Trophoblast cell (in vitro differentiated cells and primary cell): Measurements from ENCODE around the gene ASPDH.
A peak's percentile ranks its signal among the peaks of the same experiment; 100 is the strongest.

ENCODE experiments used
- DNase-seq, 2 donors: peaks; one replicate each; pipeline ENCODE4 v3.0.0-alpha.2; 2016
- H2AFZ ChIP-seq: 2 replicates; pipeline ENCODE4 v1.6.1; 2013; ENCODE audit warnings: low read length, moderate library complexity, mild to moderate bottlenecking; ENCODE audit not compliant: insufficient read depth, poor library complexity
- H2AK5ac ChIP-seq: 2 replicates; pipeline ENCODE4 v1.6.1; 2013; ENCODE audit warnings: mild to moderate bottlenecking, low read length
- H2BK120ac ChIP-seq: 2 replicates; pipeline ENCODE4 v1.6.1; 2013; ENCODE audit warnings: low read length, mild to moderate bottlenecking, moderate library complexity; ENCODE audit not compliant: insufficient read depth, poor library complexity
- H2BK12ac ChIP-seq: 2 replicates; pipeline ENCODE4 v1.6.1; 2013; ENCODE audit warnings: mild to moderate bottlenecking, low read length, moderate library complexity
- H2BK5ac ChIP-seq: 2 replicates; pipeline ENCODE4 v1.6.1; 2013; ENCODE audit warnings: low read length, low read depth, moderate library complexity, mild to moderate bottlenecking; ENCODE audit not compliant: poor library complexity
- H3K14ac ChIP-seq: 2 replicates; pipeline ENCODE4 v1.6.1; 2013; ENCODE audit warnings: mild to moderate bottlenecking, low read length
- H3K18ac ChIP-seq: 2 replicates; pipeline ENCODE4 v1.6.1; 2013; ENCODE audit warnings: mild to moderate bottlenecking, low read length
- H3K23ac ChIP-seq: 2 replicates; pipeline ENCODE4 v1.6.1; 2013; ENCODE audit warnings: low read length
- H3K27ac ChIP-seq: 2 replicates; pipeline ENCODE4 v1.5.1; 2013; ENCODE audit warnings: low read depth, mild to moderate bottlenecking, inconsistent platforms, low read length, moderate library complexity
- H3K27me3 ChIP-seq: 2 replicates; pipeline ENCODE4 v1.6.1; 2013; ENCODE audit warnings: inconsistent platforms, mild to moderate bottlenecking, low read length, moderate library complexity; ENCODE audit not compliant: insufficient read depth
- H3K36me3 ChIP-seq, 2 experiments: 1 replicate in 1 of 2; 2 replicates in 1 of 2; pipeline ENCODE4 v1.6.1; 2013; ENCODE audit warnings: low read length in 2 of 2, mild to moderate bottlenecking in 2 of 2, moderate library complexity in 1 of 2; ENCODE audit not compliant: insufficient read depth in 2 of 2, control insufficient read depth in 1 of 2
- H3K4ac ChIP-seq: 2 replicates; pipeline ENCODE4 v1.6.1; 2013; ENCODE audit warnings: low read depth, mild to moderate bottlenecking, low read length, moderate library complexity
- H3K4me1 ChIP-seq, 2 experiments: 1 replicate in 1 of 2; 2 replicates in 1 of 2; pipeline ENCODE4 v1.6.1; 2013; ENCODE audit warnings: low read length in 2 of 2, mild to moderate bottlenecking in 2 of 2, moderate library complexity in 1 of 2; ENCODE audit not compliant: insufficient read depth in 2 of 2, control insufficient read depth in 1 of 2
- H3K4me2 ChIP-seq: 2 replicates; pipeline ENCODE4 v1.6.1; 2013; ENCODE audit warnings: inconsistent platforms, mild to moderate bottlenecking, low read length, moderate library complexity
- H3K4me3 ChIP-seq: 2 replicates; pipeline ENCODE4 v1.5.1; 2013; ENCODE audit warnings: mild to moderate bottlenecking, low read depth, low read length, inconsistent platforms
- H3K79me1 ChIP-seq: one replicate; pipeline ENCODE4 v1.6.1; 2013; ENCODE audit warnings: low read length
- H3K79me2 ChIP-seq: 2 replicates; pipeline ENCODE4 v1.6.1; 2013; ENCODE audit warnings: low read length, mild to moderate bottlenecking; ENCODE audit not compliant: control insufficient read depth, insufficient read depth, poor library complexity
- H3K9ac ChIP-seq: 2 replicates; pipeline ENCODE4 v1.6.1; 2013; ENCODE audit warnings: mild to moderate bottlenecking, low read length
- H3K9me3 ChIP-seq: 2 replicates; pipeline ENCODE4 v1.6.1; 2013; ENCODE audit warnings: low read depth, mild to moderate bottlenecking, control low read depth, inconsistent platforms, low read length; ENCODE audit not compliant: insufficient read depth
- H4K12ac ChIP-seq: 2 replicates; pipeline ENCODE4 v1.6.1; 2013; ENCODE audit warnings: low read depth, mild to moderate bottlenecking, low read length, moderate library complexity
- H4K8ac ChIP-seq: 2 replicates; pipeline ENCODE4 v1.6.1; 2013; ENCODE audit warnings: low read depth, mild to moderate bottlenecking, low read length, moderate library complexity
- H4K91ac ChIP-seq: one replicate; pipeline ENCODE4 v1.6.1; 2013; ENCODE audit warnings: low read depth, mild to moderate bottlenecking, low read length, moderate library complexity
- WGBS: extraction: QIAGEN DNeasy Blood & Tissue Kit; methylation state at CpG from one replicate; pipeline ENCODE4 v1.1.7; 2013; ENCODE audit warnings: missing lambda C conversion rate; ENCODE audit not compliant: insufficient read length, insufficient coverage; ENCODE audit errors: extremely low coverage; 5-methylcytosine and 5-hydroxymethylcytosine counted together

Gene ASPDH

DNA sequence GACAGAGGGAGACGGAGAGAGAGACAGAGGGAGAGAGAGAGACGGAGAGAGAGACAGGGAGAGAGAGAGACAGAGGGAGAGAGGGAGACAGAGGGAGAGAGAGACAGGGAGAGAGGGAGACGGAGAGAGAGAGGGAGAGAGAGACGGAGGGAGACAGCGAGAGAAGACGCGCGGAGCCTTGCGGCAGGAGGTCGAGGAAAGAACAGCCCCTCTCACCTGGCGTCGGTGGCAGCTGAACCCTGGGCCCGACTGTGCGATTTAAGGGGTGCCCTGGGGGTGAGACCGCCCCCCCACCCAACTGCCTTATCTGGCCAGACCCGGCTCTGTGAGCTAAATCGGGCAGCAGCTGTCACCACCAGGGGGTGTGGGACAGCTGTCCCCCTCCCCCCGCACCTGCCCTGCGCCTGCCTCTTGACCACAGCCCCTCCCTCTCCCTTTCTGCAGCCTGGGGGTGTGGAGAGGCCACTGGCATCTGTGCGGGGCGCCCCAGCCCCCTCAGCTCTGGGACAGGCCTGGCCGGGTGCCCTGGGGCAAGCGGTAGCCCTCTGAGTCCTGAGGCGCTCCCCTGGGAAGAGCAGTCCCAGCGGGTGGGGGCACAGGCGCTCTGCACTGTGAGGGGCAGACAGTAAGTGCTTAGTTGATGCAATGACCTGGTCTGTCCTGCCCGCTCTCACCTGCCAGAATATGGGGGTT, 13.5 kb downstream of the ASPDH start:
- peak overlapping the region; percentile 86 for H2BK120ac ChIP-seq
- no CpG with 5 or more reads among the region's 27 CpGs for WGBS

DNA sequence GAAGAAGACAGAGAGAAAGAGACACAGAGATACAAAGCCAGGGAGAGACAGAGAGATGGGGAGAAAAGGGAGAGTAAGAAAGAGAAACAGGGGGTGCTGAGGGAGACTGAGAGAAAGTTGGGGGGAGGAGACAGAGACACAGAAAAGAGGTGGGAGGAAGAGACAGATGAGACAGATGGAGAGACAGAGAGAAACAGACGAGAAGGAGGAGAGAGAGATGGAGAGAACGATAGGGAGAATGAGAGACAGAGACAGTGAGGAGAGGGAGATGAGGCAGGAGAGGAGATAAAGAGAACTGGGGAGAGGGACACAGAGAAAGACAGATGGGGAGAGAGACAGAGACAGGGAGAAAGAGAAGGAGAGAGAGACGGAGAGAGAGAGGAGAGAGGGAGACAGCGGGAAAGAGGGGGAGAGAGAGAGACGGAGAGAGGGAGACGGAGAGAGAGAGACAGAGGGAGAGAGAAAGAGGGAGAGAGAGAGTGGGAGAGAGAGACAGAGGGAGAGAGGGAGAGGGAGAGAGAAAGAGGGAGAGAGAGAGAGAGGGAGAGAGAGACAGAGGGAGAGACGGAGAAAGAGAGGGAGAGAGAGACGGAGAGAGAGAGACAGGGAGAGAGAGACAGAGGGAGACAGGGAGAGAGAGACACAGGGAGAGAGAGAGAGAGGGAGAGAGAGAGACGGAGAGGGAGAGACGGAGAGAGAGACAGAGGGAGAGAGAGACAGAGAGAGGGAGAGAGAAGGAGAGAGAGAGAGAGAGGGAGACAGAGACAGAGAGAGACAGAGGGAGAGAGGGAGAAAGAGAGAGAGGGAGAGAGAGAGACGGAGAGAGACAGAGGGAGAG, 15.3 kb downstream of the ASPDH start:
- Histone ChIP-seq H3K4me1 (peaks cover 23 to 30% of the 10 kb centered on the region in 2 experiments), H2AFZ (no peak overlapping the region), H3K18ac (no peak overlapping the region), H3K9ac (no peak overlapping the region), H3K4me3 (no peak overlapping the region), H2AK5ac (no peak overlapping the region), H2BK5ac (no peak overlapping the region), H3K27me3 (no peaks in the 10 kb centered on the region), H3K27ac (no peak overlapping the region), H3K4ac (peak overlapping the region; percentile 12), H3K79me1 (peaks cover 27% of the 10 kb centered on the region), H2BK12ac (no peak overlapping the region), H3K14ac (peak overlapping the region; percentile 6), H4K12ac (no peak overlapping the region), H3K79me2 (peaks cover 3% of the 10 kb centered on the region), H3K23ac (no peak overlapping the region), H3K9me3 (no peaks in the 10 kb centered on the region), H3K36me3 (no peaks in the 10 kb centered on the region), H4K91ac (peak overlapping the region; percentile 29), H2BK120ac (no peak overlapping the region), H4K8ac (no peak overlapping the region), H3K4me2 (peak overlapping the region; percentile 44)
- 100% methylated on average over 3 of the region's 11 CpGs for WGBS
- DNase-seq: no peak

More for the DNA sequence above, 13.5 kb downstream of the ASPDH start:
- no peak for DNase-seq
- Histone ChIP-seq H4K12ac (peak overlapping the region; percentile 49), H3K79me1 (peaks cover 27% of the 10 kb centered on the region), H2AFZ (peak overlapping the region; percentile 27), H3K18ac (peak overlapping the region; percentile 83), H3K4me1 (peaks cover 23 to 30% of the 10 kb centered on the region in 2 experiments), H3K4ac (peak overlapping the region; percentile 67), H3K9me3 (no peaks in the 10 kb centered on the region), H3K27ac (peak overlapping the region; percentile 57), H3K23ac (no peak overlapping the region), H2BK5ac (peak overlapping the region; percentile 70), H3K27me3 (no peaks in the 10 kb centered on the region), H3K79me2 (peaks cover 3% of the 10 kb centered on the region), H3K36me3 (no peaks in the 10 kb centered on the region), H4K91ac (peak overlapping the region; percentile 97), H3K9ac (no peak overlapping the region), H2BK12ac (peak overlapping the region; percentile 61), H2AK5ac (peak overlapping the region; percentile 66), H3K4me2 (peak overlapping the region; percentile 37), H3K4me3 (peak overlapping the region; percentile 66), H3K14ac (peak overlapping the region; percentile 91), H4K8ac (peak overlapping the region; percentile 79)

DNA sequence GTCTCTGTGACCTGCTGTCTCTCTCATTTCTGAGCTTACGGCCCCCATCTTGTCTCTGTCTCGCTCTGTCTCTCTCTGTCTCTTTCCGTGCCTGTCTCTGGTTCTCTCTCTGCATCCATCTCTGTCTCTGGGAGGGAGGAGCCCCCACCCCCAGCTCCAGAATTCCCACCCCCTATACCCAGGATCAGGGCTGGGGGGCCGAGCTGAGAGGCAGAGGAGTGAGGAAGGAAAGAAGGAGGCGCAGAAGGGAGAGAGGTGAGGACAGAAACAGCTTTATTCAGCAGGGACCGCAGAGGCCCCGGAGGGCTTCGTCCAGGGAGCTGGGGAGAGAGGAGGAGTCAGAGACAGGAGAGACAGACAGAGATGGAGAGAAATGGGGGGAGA, 16.7 kb downstream of the ASPDH start:
- Histone ChIP-seq H3K9me3 (no peaks in the 10 kb centered on the region), H3K4ac (peak overlapping the region; percentile 15), H2BK5ac (peak overlapping the region; percentile 33), H4K8ac (peak overlapping the region; percentile 14), H3K79me1 (peaks cover 25% of the 10 kb centered on the region), H3K23ac (no peak overlapping the region), H3K27me3 (no peaks in the 10 kb centered on the region), H3K4me2 (peak overlapping the region; percentile 17), H2AK5ac (no peak overlapping the region), H3K36me3 (no peaks in the 10 kb centered on the region), H2BK120ac (peak overlapping the region; percentile 15), H3K4me1 (peaks cover 23 to 31% of the 10 kb centered on the region in 2 experiments), H4K91ac (peak overlapping the region; percentile 74), H2AFZ (no peak overlapping the region), H3K18ac (no peak overlapping the region), H3K14ac (peak overlapping the region; percentile 41), H3K4me3 (no peak overlapping the region), H3K27ac (no peak overlapping the region), H3K79me2 (peaks cover 3% of the 10 kb centered on the region), H2BK12ac (no peak overlapping the region), H3K9ac (no peak overlapping the region), H4K12ac (no peak overlapping the region)
- WGBS: no CpG with 5 or more reads among the region's 8 CpGs
- no peak for DNase-seq

DNA sequence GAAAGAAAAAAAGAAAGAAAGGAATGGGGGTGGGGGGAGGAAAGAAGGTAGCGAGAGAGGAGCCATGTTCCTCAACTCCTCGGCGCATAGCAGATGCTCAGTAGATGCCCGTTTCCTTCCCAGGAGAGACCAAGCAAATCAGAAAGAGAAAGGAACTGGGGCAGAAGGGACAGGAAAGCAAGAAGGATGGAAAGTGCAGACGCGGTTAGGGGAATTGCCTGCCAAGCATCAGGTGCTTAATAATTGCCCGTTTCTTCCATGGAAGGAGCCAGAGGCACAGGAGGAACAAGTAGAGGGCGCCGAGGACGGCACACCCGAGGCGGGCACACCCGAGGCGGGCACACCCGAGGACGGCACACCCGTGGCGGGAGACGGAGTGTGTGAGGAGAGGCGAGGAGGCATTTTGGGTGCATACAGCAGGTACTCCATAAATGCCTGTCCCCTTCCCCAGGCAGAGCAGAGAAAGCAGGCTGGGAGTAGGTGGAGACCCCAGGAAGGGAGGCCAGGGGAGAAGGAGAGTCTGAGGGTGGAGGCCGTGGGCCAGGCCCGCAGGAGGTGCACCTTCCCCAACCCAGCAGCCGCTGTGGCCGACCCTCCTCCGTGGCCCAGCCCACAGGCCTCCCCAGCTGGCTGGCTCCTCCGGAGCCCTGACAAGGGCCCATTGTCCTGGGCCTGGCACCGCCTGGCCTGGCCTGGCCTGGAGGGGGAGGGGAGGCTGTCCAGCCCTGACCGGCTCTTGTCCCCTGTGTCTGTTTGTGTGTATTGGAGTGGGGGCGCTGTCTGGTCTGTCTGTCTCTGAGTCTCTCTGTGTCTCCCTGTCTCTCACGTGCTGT, 17.3 kb downstream of the ASPDH start:
- Histone ChIP-seq H2BK12ac (peak overlapping the region; percentile 0), H4K91ac (peak overlapping the region; percentile 74), H3K4me2 (peak overlapping the region; percentile 17), H3K79me2 (peaks cover 3% of the 10 kb centered on the region), H2BK5ac (no peak overlapping the region), H2AK5ac (peak overlapping the region; percentile 1), H4K12ac (no peak overlapping the region), H3K9me3 (no peaks in the 10 kb centered on the region), H2AFZ (no peak overlapping the region), H2BK120ac (peak overlapping the region; percentile 19), H3K27me3 (no peaks in the 10 kb centered on the region), H3K4me3 (no peak overlapping the region), H3K4me1 (peaks cover 20 to 28% of the 10 kb centered on the region in 2 experiments), H3K4ac (no peak overlapping the region), H3K79me1 (peaks cover 20% of the 10 kb centered on the region), H3K14ac (no peak overlapping the region), H3K9ac (no peak overlapping the region), H3K36me3 (no peaks in the 10 kb centered on the region), H3K27ac (no peak overlapping the region), H3K18ac (no peak overlapping the region), H4K8ac (no peak overlapping the region), H3K23ac (no peak overlapping the region)
- DNase-seq: no peak
- WGBS: no CpG with 5 or more reads among the region's 30 CpGs
